Endothelial cell of umbilical vein (primary cell): ENCODE measurements around the gene PTRH1. TPM values are rescaled to one million over a fixed set of nuclear protein-coding genes. Genes with fewer than 3 reads are reported as not detected.
"Not testable (repeated sequence)": the region's sequence is repeated elsewhere in the genome, so short reads cannot be mapped to it uniquely, and the experiment has no call there.

Source experiments
- BruUV-seq: library from RNA; stranded (reverse); fragments of 400-500 nt; replicated peaks from 2 replicates; lab custom pipeline; 2021; lab: Mats Ljungman, UMichigan
- CTCF ChIA-PET: fragments of 300-600, 350-600 bp; sonication (Branson Sonifier 250); formaldehyde crosslinking; loops from one replicate; lab custom pipeline; 2021; ENCODE audit warnings: antibody characterized with exemption, inconsistent platforms; lab: Charles Lee
- POLR2A ChIA-PET: fragments of 300-600, 350-600 bp; sonication (Branson Sonifier 250); formaldehyde crosslinking; loops from one replicate; lab custom pipeline; 2021; ENCODE audit warnings: antibody characterized with exemption, inconsistent platforms; lab: Charles Lee
- DNase-seq: peaks from one replicate; pipeline ENCODE4 v3.0.0-alpha.2; 2011; ENCODE audit warnings: low read depth, low spot score
- FAIRE-seq: peaks from 2 replicates; lab custom pipeline; 2011; peaks lifted over from hg19 to GRCh38; lab: Jason Lieb, UNC
- H2AFZ ChIP-seq: 2 replicates; pipeline ENCODE4 v1.6.0; 2012; ENCODE audit warnings: low read depth, low read length, control low read depth, inconsistent platforms
- H3K27ac ChIP-seq: 2 replicates; pipeline ENCODE4 v1.5.1; 2011; ENCODE audit warnings: low read depth, mild to moderate bottlenecking, control low read depth, low read length, moderate library complexity; ENCODE audit not compliant: insufficient read depth
- H3K27me3 ChIP-seq, 2 experiments: 2 replicates each; pipeline versions ENCODE4 v1.6.0 to v1.6.1; 2011; ENCODE audit warnings: low read length in 2 of 2, mixed read lengths in 1 of 2; ENCODE audit not compliant: control insufficient read depth in 2 of 2, insufficient read depth in 2 of 2
- H3K36me3 ChIP-seq, 2 experiments: 2 replicates in 1 of 2; 3 replicates in 1 of 2; pipeline ENCODE4 v1.5.1; 2011; ENCODE audit warnings: low read length in 2 of 2, mild to moderate bottlenecking in 1 of 2, moderate library complexity in 1 of 2; ENCODE audit not compliant: control insufficient read depth in 2 of 2, insufficient read depth in 2 of 2; ENCODE audit errors: extremely low read depth in 1 of 2
- H3K4me1 ChIP-seq: 3 replicates; pipeline ENCODE4 v1.5.1; 2011; ENCODE audit warnings: mild to moderate bottlenecking, low read length; ENCODE audit not compliant: control insufficient read depth, insufficient read depth; ENCODE audit errors: extremely low read depth
- H3K4me2 ChIP-seq: 2 replicates; pipeline ENCODE4 v1.6.1; 2011; ENCODE audit warnings: low read length, control low read depth, mixed read lengths; ENCODE audit not compliant: insufficient read depth
- H3K4me3 ChIP-seq, 3 experiments: fragments of 200-600 bp in 1 of 3; sonication (generic), shearing (Covaris generic) in 1 of 3; replicated peaks in 1 of 3; 2 replicates each; pipeline ENCODE4 v1.5.1; 2011 to 2016; ENCODE audit warnings: control low read depth in 3 of 3, low read length in 3 of 3, mild to moderate bottlenecking in 2 of 3, inconsistent platforms in 1 of 3, low read depth in 1 of 3, moderate library complexity in 1 of 3; ENCODE audit not compliant: insufficient read depth in 1 of 3
- H3K79me2 ChIP-seq: 2 replicates; pipeline ENCODE4 v1.6.0; 2012; ENCODE audit warnings: low read length, inconsistent platforms; ENCODE audit not compliant: control insufficient read depth, insufficient read depth
- H3K9ac ChIP-seq: replicated peaks from 2 replicates; pipeline ENCODE3; 2011; ENCODE audit warnings: low read length, control low read depth; ENCODE audit not compliant: insufficient read depth; ENCODE audit errors: extremely low read depth
- H3K9me1 ChIP-seq: replicated peaks from 3 replicates; pipeline ENCODE4 v1.6.0; 2011; ENCODE audit warnings: mild to moderate bottlenecking, low read length; ENCODE audit not compliant: control insufficient read depth, insufficient read depth; ENCODE audit errors: extremely low read depth
- H3K9me3 ChIP-seq: replicated peaks from 2 replicates; pipeline ENCODE4 v1.5.1; 2012; ENCODE audit warnings: low read length, inconsistent platforms; ENCODE audit not compliant: control insufficient read depth, insufficient read depth
- H4K20me1 ChIP-seq: replicated peaks from 2 replicates; pipeline ENCODE3; 2011; ENCODE audit warnings: mild to moderate bottlenecking, low read length; ENCODE audit not compliant: control insufficient read depth, insufficient read depth; ENCODE audit errors: extremely low read depth
- CTCF ChIP-seq, 2 donors: IDR thresholded peaks; 1 replicate in 1 of 2; 2 replicates in 1 of 2; pipeline ENCODE4 v1.5.1; 2011; ENCODE audit warnings: low read length in 2 of 2, mild to moderate bottlenecking in 2 of 2, moderate library complexity in 2 of 2, control low read depth in 1 of 2, inconsistent platforms in 1 of 2, low read depth in 1 of 2; ENCODE audit not compliant: insufficient read depth in 1 of 2; ENCODE audit errors: extremely low read depth in 1 of 2
- EZH2 ChIP-seq: IDR thresholded peaks from 2 replicates; pipeline ENCODE4 v1.6.1; 2012; ENCODE audit warnings: borderline replicate concordance, low read depth, mild to moderate bottlenecking, moderate library complexity, low read length, inconsistent platforms; ENCODE audit not compliant: severe bottlenecking
- FOS ChIP-seq: IDR thresholded peaks from 2 replicates; pipeline ENCODE4 v1.6.1; 2011; ENCODE audit warnings: mild to moderate bottlenecking, low read length, moderate library complexity, borderline replicate concordance; ENCODE audit not compliant: insufficient read depth
- GATA2 ChIP-seq: IDR thresholded peaks from 2 replicates; pipeline ENCODE4 v1.7.0; 2011; ENCODE audit warnings: low read depth, mild to moderate bottlenecking, moderate library complexity, mixed read lengths, low read length; ENCODE audit not compliant: insufficient read length, insufficient read depth
- JUN ChIP-seq: IDR thresholded peaks from 2 replicates; pipeline ENCODE4 v1.6.1; 2011; ENCODE audit warnings: borderline replicate concordance, low read depth; ENCODE audit not compliant: insufficient read length, insufficient read depth
- MAX ChIP-seq: IDR thresholded peaks from 2 replicates; pipeline ENCODE4 v1.6.1; 2011; ENCODE audit not compliant: insufficient read depth, insufficient read length
- MYC ChIP-seq: IDR thresholded peaks from one replicate; pipeline ENCODE4 v1.6.1; 2011; ENCODE audit warnings: mild to moderate bottlenecking, low read depth, low read length
- POLR2A ChIP-seq: IDR thresholded peaks from 2 replicates; pipeline ENCODE4 v1.6.1; 2012; ENCODE audit warnings: low read depth, mild to moderate bottlenecking, control low read depth, low read length
- POLR2AphosphoS5 ChIP-seq: IDR thresholded peaks from 2 replicates; pipeline ENCODE4 v1.6.1; 2012; ENCODE audit warnings: low read depth, mild to moderate bottlenecking, control low read depth, low read length, moderate library complexity; ENCODE audit not compliant: insufficient read depth
- dilution Hi-C: fragments of 300-500 bp; cut with MboI; formaldehyde crosslinking; loops from one replicate; pipeline ENCODE4 v1.15.0; 2019; ENCODE audit warnings: low sequenced_read_pairs; ENCODE audit not compliant: extremely low pct_ligation_motif_present
- intact Hi-C: fragments of 100-400 bp; cut with micrococcal nuclease; formaldehyde crosslinking; loops from one replicate; pipeline ENCODE4 v1.10.0; 2022
- polyA plus RNA-seq, 4 experiments: library from polyadenylated mRNA; depleted of rRNA in 3 of 4; stranded (reverse) in 3 of 4; unstranded in 1 of 4; fragments of >200 nt; gene quantifications; 2 replicates each; pipeline versions ENCODE4 v1.2.1 to v1.2.3, GENCODE V29; 2011 to 2012; ENCODE audit warnings: missing spikeins in 1 of 4
- total RNA-seq: library from RNA; stranded (reverse); gene quantifications from 2 replicates; pipeline ENCODE4 v1.2.3, GENCODE V29; 2021

PTRH1 gene
- total and polyA plus RNA-seq, 2 donors (not counting 3 experiments of a cell fraction or from before 2014, with no cell fraction given): 25.1 to 52.2 TPM

- peaks cover 6 to 20% of the 10 kb centered on the region in 2 experiments for H3K36me3 ChIP-seq
- no peak overlapping the region for H3K9ac ChIP-seq
- TF ChIP-seq GATA2: no peak
- TF ChIP-seq JUN: no peak
- no peak for TF ChIP-seq POLR2A
- no peak for TF ChIP-seq CTCF (IDR thresholded peaks at IDR 0.05; ENCODE audit: extremely low read depth in 1 of 2, insufficient read depth in 1 of 2, low read depth in 1 of 2, low read length in 2 of 2)
- TF ChIP-seq FOS: no peak
- no peak for TF ChIP-seq EZH2
- TF ChIP-seq MAX: no peak
- no peak for TF ChIP-seq MYC
- no peak for TF ChIP-seq POLR2AphosphoS5
- H3K4me3 ChIP-seq: no peak overlapping the region
- H3K79me2 ChIP-seq: peaks cover 41% of the 10 kb centered on the region
- no peak overlapping the region for H3K27ac ChIP-seq
- no peaks in the 10 kb centered on the region for H4K20me1 ChIP-seq
- H3K9me3 ChIP-seq: no peaks in the 10 kb centered on the region
- no TSS peak for BruUV-seq
- intact Hi-C loops (no loop called here), dilution Hi-C loops (no loop called here)
- H3K9me1 ChIP-seq: no peaks in the 10 kb centered on the region
- ChIA-PET CTCF (interaction anchor here (0.6 to 0.9 kb wide), 2 partner anchors 24 to 108 kb away, joined by 3 read pairs; partner anchors contain the start of gene TOR2A), POLR2A (interaction anchor here (1.4 to 1.7 kb wide), 2 partner anchors 12 to 24 kb away, joined by 3 to 6 read pairs; no protein-coding TSS in a partner anchor)
- peaks cover 42% of the 10 kb centered on the region for H3K4me1 ChIP-seq
- no peak overlapping the region for H2AFZ ChIP-seq
- no peak overlapping the region for H3K4me2 ChIP-seq
- DNase-seq: no peak
- no peak for FAIRE-seq
- H3K27me3 ChIP-seq: no peaks in the 10 kb centered on the region
Observed at GRCh38 chr9:127758843-127759242, 43.4 kb upstream of the PTRH1 start.

- H3K4me2 ChIP-seq, H3K9me3 ChIP-seq, DNase-seq, H3K27ac ChIP-seq, intact Hi-C loops, BruUV-seq, H4K20me1 ChIP-seq, H3K27me3 ChIP-seq, dilution Hi-C loops, H3K9ac ChIP-seq, H3K9me1 ChIP-seq, H3K4me3 ChIP-seq, H2AFZ ChIP-seq: not testable (repeated sequence)
- H3K79me2 ChIP-seq: peaks cover 50% of the 10 kb centered on the region
- POLR2A ChIA-PET: interaction anchor here (0.7 to 0.8 kb wide), 2 partner anchors 14 to 25 kb away, joined by 3 to 5 read pairs; no protein-coding TSS in a partner anchor
- H3K36me3 ChIP-seq: peaks cover 8 to 25% of the 10 kb centered on the region in 2 experiments
- FAIRE-seq: peak; percentile 74
- CTCF ChIA-PET: interaction anchor here (0.7 to 2.6 kb wide), 8 partner anchors 13 to 156 kb away, joined by 3 to 16 read pairs (median 4); partner anchors contain the start of genes CDK9 and TOR2A
- peaks cover 21% of the 10 kb centered on the region for H3K4me1 ChIP-seq
Observed at GRCh38 chr9:127756776-127757175, 41.3 kb upstream of the PTRH1 start.
